ENCODE measurements around the gene BABAM2. TPM values are rescaled to one million over a fixed set of nuclear protein-coding genes. Genes with fewer than 3 reads are reported as not detected.

The BABAM2 gene
- total RNA-seq: 31.6 and 35.0 TPM in 2 replicates

GRCh38 chr2:27890146-27890923, at the start of gene BABAM2, which contains the start of gene RBKS:
Gene BABAM2, plus strand, starts transcription at chr2:27890729. Its CDS starts 3,828 bp downstream, at chr2:27894557.
Gene RBKS, minus strand, starts transcription at chr2:27890387. Its CDS starts 42 bp downstream, at chr2:27890345.

Small RNA genes lying within 50 kb of the gene (small RNA-seq; reads per million reads assigned to genes)
- gene MIR4263: not detected
- gene RF02271: not detected

Other genes with a start within 250 kb of the BABAM2 start
- 20.3 and 31.2 TPM in 2 replicates for gene SUPT7L, start 227.1 kb upstream of the BABAM2 start, total RNA-seq
- 17.3 and 24.0 TPM in 2 replicates for gene SLC4A1AP, start 226.8 kb upstream of the BABAM2 start, total RNA-seq
- 69.8 TPM in 2 replicates for gene MRPL33, start 119.0 kb upstream of the BABAM2 start, total RNA-seq
- gene RBKS, start 342 bp upstream of the BABAM2 start, total RNA-seq: 0.73 and 2.0 TPM in 2 replicates

Measured in subcutaneous preadipocyte (primary cell).